Epidermal melanocyte (primary cell): ENCODE measurements around the gene IL21.
"Not testable (repeated sequence)": the region's sequence is repeated elsewhere in the genome, so short reads cannot be mapped to it uniquely, and the experiment has no call there.

Experiments used
- DNase-seq: peaks from one replicate; pipeline ENCODE4 v3.0.0; 2011; ENCODE audit warnings: low spot score; ENCODE audit not compliant: insufficient read length

The IL21 gene

DNA sequence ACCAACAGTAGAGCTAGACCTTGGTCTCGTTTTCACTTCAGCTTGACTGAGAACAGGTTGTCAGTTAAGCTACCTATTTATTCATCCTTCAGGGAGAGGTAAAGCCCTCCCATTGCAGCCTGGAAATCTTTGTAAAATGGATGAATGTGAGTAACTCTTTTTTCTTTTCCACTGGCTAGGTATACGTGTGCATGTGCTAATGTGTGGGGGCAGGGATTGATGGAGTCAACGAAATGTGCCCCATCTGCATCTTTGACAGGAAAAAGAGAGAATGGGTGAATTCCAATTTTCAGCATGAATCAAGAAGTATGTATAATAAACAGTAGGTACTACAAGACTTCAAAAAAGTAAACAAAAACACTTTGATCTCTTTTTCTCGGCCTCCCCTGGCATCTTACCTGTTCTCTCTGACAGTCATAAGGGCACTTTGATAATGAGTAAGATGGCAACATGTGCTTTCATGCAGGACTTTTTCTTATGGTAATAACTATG lies at the start of gene IL21:
Gene IL21, minus strand, starts transcription at position 51 of the 492 bp plus-strand sequence. CDS start 55 bp downstream, outside the sequence.
- no peak for DNase-seq

DNA sequence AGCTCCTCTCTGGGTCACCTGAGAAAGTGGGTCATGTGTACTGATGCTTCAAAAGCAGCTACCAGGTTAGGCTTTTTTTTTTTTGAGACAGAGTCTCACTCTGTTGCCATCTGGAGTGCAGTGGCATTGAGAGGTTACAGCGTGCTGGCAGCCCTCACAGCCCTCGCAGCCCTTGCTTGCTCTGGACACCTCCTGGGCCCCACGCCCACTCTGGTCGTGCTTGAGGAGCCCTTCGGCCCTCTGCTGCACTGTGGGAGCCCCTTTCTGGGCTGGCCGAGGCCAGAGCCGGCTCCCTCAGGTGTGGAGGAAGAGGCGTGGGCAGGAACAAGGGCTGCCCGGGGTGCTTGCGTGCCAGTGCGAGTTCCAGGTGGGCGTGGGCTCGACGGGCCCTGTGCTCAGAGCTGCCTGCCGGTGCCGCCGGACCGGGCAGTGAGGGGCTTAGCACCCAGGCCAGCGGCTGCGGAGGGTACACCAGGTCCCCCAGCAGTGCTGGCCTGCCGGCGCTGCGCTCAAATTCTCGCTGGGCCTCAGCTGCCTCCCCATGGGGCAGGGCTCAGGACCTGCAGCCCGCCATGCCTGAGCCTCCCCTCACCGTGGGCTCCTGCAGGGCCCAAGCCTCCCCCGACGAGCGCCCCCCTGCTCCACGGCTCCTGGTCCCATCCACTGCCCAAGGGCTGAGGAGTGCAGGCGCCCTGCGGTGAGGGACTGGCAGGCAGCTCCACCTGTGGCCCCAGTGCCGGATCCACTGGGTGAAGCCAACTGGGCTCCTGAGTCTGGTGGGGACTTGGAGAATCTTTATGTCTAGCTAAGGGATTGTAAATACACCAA lies 49.3 kb upstream of the IL21 start:
- no peak for DNase-seq

DNA sequence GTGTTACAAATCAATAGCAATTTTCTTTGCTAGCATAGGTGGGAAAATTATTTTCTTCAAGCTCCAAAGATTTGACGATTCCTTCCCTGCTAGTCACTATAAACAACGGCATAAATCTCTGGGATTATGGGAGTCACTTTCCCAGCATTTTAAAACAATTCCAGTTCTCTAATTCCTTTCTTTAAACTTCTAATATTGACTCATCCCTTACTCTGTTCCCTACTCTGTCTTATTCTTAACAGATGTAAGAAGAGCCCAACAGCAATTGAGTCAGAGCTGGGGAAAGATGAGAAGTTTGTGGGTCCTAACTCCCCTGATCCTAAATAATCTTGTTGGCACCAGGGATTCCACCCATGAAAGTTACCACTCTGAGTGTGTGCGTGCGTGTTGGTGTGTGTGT lies 47.4 kb upstream of the IL21 start:
- DNase-seq = peak; percentile 46

DNA sequence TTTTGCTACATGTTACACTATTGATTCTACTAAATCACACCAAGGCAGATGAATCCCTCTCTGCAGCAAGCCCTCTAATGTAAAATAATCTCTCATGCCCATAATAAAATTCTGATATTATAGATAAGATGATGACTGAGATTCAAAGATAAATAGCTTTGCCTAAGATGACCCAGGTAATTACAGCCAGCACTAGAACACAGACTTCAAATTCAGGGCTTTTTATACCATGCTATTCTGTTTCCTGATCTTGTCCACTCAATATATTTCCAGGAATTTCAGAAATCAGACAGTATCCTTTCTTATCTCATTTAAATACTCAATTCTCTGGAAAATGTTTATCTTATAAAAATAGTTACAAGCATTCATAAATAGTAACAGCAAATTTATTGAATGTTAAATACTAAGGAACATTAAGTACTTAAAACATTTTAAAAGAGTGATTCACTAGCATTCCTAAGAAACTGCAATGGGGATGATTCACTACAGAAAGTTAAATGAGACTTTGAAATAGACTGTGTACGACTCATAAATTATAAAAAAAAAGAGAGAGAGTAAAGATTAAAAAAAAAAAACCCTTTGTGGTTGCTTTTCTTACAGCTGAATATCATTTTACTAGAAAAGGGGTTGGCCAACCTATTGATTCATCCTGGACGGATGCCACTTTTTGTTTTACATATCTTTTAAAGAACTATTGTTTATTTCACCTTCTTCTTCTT lies 45.8 kb upstream of the IL21 start:
- DNase-seq = no peak

DNA sequence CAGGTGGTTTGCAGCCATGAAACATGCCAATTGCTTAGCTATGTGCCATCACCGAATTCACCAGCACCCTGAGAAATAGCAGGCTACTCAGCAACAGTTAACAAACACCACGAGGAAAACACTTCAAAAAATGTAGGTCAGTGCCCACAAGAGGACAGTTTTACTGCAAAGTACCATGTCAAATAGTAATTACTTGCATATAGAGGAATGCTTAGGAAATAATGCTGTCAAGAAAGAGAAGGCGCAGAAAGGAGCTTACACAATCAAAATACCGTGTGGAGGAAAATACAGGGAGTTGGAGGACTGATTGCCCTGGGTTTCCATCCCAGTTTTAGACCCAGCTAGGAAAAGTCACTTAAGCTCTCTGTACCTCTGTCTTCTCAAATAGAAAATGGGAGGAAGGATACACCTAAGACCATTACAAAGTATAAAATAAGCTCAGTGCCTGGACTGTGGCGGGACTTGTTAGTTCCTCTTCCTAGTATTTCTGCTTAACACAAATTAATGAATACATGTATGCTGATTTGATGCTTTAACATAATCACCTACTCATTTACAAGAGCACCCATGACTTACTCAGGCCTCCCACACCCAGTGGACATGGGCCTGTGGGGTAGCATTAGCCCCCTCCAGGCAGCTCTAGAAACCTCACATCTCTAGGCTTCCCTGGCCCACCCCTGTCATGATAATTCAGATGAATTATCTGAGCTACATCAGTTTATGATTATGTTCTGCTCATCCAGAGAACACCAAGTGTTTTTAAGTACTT lies 44.5 kb upstream of the IL21 start:
- peak; percentile 36 for DNase-seq

DNA sequence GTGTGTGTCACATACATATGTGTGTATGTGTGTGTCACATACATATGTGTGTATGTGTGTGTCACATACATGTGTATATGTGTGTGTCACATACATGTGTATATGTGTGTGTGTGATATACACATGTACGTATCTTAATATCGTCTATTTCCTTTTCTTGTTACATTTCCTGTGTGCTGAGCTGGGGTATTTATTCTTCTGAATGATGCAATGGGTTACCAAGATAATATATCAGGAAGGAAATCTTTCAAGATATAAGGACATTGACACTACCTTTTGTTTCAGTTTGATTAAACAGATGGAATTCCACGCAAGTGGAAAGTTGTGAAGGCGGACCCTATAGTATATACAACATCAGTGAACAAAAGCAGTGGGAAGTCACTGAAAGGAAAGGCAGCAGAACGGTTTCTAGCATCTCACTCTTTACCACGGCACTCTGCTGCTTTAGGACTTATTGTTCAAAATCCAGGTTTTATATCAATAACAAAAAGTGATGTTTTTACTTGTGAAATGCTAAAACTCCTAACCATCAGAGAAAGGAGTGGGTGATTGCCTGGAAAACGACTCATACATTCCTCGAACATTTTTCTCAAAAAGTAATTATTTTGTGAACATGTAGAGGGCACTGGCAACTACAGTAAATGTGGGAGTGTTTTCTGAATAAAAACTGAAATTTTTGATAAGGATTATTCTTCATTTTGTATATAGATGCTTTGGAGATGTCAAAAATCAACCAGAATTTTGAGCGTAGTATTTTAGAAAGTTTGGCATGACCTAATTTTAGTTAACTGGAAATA lies 43.1 kb upstream of the IL21 start:
- DNase-seq = no peak

DNA sequence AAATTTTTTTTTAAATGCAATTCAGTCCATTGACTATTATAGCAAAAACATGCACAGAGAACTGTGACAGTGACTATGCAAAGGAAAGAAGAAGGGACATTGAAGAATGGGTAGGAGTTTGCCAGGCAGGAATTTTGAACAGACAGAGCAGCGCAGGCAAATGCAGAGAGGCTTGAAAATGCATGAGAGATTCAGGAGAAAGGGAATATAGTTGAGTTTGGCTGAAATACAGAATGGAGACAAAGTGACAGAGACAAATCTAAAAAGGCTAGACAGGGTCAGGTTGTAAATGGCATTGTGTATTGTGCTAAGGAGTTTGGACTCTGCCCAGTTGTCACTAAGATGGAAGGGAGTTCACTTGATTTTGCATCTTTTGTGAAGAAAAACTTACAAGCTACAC lies 42.4 kb upstream of the IL21 start:
- no peak for DNase-seq

DNA sequence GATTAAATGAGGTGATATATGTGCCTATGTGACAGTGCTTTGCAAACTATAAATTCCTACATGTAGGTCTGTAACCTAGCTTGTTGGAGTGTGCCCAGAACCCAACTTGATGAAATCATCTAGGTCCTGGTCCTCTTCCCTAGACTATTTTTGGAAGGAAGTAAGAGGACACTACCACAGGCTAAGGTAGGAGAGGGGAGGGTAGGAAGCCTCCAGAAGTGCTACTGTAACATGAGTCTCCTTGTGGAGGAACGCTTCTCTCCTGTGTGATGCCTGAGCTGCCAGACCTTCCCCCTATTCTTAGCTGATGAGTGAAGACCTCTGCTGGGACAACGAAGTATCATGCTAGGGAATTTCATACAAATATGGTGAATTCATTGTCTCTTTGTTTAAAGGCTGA lies 41.8 kb upstream of the IL21 start:
- no peak for DNase-seq

DNA sequence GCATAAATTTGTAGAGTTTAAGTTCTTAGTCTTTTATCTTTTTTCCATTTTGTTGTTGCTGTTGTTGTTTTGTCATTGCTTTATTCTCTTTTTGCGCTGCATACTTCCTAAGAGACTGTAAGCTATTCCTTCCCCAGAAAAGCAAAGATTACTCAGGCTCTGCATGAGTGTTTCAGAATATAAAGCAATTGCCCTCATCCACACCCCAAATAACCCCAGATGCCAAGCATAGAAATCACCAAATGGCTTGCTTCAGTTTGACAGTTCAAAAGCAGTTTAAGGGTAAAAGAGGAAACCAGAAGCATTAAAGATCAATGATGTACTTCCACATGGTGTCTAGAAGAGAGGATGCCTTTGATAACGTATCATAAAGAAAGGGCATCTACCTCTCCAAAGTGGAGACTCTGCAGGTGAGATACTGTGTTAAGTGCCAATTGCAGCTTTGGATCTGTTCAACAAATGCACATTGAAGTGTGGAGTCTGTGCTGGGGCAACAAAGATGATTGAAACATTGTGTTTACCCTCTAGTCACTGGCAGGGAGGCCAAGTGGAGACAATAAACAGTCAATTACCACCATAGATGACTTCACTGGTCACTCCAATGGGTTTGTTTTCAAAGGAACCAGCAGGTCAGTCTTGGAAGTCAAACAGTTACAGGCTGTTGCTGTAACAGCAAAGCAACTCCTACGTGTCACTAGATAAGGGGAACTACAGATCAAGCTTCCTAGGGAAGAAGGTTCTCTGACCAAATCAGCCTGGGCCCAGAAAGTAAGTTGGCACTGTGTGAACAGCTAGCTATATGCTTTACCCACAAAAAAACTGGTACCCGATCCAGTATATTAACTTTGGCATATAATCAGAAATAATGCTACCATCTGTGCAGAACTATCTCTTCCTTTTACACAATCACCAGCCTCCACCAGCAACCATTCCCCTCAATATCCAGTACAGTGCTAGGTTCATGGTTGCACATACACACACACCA lies 40.6 kb upstream of the IL21 start:
- DNase-seq = no peak

DNA sequence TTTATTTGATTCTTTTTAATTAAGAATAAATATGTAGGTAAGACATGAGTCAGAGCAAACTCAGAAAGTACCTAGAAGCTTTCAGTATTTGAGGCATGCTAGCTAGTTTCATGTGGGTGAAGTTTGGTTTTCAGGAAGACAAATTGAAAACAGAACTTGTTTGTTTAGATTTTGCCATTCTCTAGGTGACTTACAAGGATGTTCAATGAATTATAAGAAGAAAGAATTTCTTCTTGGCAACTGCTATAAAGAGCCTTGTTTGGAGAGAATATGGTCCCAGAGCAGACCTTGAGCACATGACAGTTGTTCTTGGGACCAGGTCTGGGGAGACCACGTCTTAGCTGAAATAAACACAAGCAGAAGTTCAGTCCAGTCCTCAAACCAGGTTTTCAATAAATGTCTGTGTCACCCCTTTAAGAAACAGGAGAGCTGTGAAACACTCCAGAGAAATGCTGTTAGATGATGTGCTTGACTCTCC lies 38.0 kb upstream of the IL21 start:
- no peak for DNase-seq

DNA sequence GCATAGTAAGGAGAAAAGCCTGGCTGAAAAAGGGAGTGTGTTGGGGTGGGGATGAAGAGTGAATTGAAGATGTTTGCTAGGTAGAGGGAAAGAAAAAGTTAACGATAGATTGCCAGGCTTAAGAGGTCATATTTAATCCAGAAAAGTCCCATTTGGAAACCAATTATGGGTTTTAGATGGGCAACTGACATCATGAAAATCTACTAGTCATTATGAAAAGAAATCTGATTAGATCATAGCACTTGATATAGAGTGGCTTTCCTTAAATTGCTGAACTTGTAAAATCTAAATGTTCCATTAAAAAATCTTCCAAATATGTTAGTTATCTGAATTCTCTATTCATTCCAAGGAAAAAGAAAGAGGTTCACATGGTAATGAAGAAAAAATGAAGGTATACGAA lies 37.5 kb upstream of the IL21 start:
- DNase-seq = no peak

DNA sequence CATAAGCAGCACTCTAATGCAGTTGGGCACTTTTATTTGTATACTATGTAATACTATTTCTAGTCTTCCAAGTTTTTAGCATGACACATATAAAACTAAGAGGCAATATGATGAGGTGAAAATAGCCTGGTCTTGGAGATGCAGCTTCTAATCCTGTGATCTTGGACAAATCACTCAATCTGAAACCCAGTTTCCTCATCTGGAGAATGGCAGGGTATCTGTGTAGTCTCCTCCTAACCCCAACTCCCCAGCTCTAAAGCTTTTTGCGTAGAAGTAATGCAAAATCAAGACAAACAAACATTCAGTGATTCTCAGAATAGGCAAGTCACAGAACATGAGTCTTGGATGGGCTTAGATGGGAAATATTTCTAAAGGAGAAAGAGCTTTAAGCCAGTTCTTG lies 36.7 kb upstream of the IL21 start:
- DNase-seq = no peak

DNA sequence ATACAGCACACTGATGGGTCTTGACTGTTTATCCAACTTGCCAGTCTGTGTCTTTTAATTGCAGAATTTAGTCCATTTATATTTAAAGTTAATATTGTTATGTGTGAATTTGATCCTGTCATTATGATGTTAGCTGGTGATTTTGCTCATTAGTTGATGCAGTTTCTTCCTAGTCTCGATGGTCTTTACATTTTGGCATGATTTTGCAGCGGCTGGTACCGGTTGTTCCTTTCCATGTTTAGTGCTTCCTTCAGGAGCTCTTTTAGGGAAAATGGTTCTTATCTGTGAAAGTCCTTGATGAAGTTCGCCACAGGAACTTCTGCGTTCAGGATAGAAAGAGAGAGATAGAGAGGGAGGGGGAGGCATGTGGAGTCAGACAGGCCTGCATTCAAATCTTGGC lies 35.7 kb upstream of the IL21 start:
- not testable (repeated sequence) for DNase-seq

DNA sequence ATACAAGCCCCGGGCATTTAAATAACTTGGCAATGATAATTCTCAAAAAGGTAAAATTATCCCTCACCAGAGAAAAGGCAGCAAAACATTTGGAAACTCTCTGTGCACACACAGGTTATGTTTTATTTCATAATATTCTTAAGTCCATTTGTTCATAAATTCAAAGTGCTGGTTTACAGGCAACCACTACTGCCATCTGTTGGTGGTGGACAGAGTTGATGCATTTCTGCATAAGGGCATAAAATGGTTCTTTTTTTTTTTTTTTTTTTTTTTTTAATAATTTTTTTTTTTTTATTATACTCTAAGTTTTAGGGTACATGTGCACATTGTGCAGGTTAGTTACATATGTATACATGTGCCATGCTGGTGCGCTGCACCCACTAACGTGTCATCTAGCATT lies 31.5 kb upstream of the IL21 start:
- DNase-seq = no peak

DNA sequence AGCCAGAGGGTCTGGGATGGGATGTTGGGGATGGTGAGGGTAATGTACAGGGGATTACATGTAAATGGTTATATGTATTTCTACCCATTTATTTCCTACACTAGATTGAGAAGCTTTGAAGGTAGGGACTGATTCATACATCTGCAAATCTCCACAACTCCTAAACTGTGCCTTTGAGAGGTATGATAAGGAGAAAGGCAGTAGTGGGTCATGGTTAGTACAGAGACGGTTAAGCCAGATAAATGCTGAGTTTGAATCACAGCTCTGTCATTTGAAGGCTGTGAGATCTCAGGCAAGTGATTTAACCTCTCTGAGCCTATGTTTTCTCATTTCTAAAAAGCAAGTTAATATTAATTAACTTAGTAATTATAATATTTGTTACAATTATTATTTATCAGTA lies 29.3 kb upstream of the IL21 start:
- no peak for DNase-seq

DNA sequence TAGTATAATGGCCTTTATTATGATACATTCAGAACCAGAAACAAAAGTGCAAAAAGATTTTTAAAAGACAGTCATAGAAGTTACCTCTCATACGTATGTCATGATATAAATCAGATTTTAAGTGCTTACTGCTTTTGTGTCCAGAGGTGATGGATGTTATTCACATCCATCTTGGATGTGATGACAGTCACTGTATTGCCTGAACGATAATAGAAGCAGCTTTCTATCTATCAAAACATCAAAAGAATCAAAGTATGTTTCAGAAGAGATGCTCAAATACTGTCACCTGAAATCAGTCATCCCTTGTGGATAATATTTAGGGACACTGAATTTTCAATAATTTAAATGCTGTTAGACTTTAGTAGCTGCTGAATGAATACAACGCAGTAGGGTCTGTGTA lies 26.8 kb upstream of the IL21 start:
- DNase-seq = no peak

DNA sequence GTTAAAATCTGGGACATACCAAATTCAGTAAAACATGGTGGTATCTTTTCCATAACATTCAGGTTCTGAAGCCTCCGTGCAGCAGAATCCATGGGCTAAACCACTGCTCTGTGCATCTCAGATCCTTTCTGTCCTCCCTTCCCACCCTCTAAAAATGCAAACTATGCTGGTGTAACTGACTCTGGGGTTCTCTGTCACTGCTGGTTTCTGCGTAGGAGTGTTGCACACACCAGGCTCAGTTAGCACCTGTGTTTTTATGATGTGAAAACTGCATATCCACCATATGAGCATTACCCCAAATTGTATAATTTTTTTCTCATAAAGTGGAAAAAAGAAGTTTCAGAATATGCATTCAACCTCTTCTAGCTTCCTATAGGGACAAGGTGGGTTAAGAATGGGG lies 22.4 kb upstream of the IL21 start:
- no peak for DNase-seq

DNA sequence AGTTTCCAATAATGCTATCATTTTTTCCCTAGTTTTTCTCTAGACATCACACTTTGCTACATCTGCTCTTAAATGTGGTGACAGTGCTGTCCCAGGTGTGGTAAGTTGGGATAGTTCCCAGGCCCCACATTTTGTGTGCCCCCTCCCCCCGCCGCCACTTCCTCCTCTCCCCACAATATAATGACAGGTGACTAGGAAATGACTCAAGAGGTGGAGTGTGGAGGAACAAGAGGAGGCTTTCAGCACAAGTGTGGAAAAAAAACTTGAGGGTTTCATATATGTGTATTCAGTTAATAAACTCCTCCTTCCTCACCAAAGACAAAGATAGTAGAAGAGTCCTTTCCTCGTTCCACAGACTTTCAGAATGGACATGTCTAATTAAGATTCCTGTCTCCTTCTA lies 18.3 kb upstream of the IL21 start:
- DNase-seq = no peak

DNA sequence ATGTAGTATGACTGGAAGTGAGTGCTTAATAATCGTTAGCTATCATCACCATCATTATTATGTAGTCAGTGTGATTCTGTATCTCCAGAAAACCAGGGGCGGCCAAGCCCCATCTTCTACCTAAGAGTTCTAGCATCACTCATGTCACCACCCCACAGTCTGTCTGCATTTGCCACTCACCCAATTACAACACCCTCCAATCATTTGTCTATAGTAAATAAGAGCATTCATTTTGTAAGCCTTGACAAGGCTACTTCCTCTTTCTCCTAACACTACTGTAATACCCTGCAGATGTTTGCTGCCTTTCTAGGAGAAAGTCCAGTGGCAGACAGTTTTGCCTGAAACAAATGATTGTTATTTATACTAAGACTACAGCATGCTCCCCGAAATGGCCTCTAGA lies 15.8 kb upstream of the IL21 start:
- DNase-seq = no peak

DNA sequence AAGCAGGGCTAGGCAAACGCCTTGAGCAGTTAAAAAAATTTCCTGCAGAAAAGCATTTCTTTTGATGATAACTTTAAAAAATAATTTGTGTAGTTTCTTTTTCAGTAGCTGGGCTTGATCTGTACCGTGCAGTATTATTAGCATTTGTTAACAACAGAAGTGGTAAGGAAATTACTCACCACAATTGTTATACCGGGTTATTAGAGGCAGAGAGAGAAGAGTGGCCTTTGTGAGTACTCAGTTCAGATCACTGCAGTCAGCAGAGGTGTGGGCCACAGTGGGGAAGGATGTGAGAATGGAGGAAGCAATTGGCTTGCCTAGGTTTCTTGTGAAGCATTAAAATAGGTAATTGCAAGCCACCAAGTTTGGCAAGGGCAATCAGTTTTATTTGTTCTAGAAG lies 14.3 kb upstream of the IL21 start:
- no peak for DNase-seq
